ENCODE measurements around the gene FGF4. TPM values are rescaled to one million over a fixed set of nuclear protein-coding genes. Genes with fewer than 3 reads are reported as not detected.

The FGF4 gene
- total and polyA plus RNA-seq, 12 donors, result not detected

GRCh38 chr11:69812256-69812655 lies 37.1 kb upstream of the FGF4 start:
- 81 to 96% (median 90%) methylated on average over 3 to 7 of the region's 7 CpGs for WGBS, 4 donors

GRCh38 chr11:69811431-69811830 lies 36.3 kb upstream of the FGF4 start:
- no peak for DNase-seq
- TF ChIP-seq POLR2A (IDR thresholded peaks at IDR 0.05), result no peak
- no peak for TF ChIP-seq CTCF (IDR thresholded peaks at IDR 0.05)
- 46 to 53% (median 48%) methylated on average over 3 of the region's 3 CpGs for WGBS, 4 donors
- peaks cover 11% of the 10 kb centered on the region for H3K27me3 ChIP-seq
- no peaks in the 10 kb centered on the region for H3K36me3 ChIP-seq (replicated peaks in 1 of 2)
- no peak overlapping the region for H3K27ac ChIP-seq
- H3K9me3 ChIP-seq (replicated peaks in 1 of 3), result no peaks in the 10 kb centered on the region
- H3K4me1 ChIP-seq (replicated peaks in 1 of 2), result no peaks in the 10 kb centered on the region
- no peak overlapping the region for H3K4me3 ChIP-seq
- intact Hi-C loops (cut with DNase I), result no loop called here

More at GRCh38 chr11:69812256-69812655, 37.1 kb upstream of the FGF4 start:
- H3K36me3 ChIP-seq (replicated peaks in 1 of 2), result no peaks in the 10 kb centered on the region
- TF ChIP-seq POLR2A (IDR thresholded peaks at IDR 0.05) (no peak), CTCF (IDR thresholded peaks at IDR 0.05) (no peak)
- no peaks in the 10 kb centered on the region for H3K4me1 ChIP-seq (replicated peaks in 1 of 2)
- no peaks in the 10 kb centered on the region for H3K9me3 ChIP-seq (replicated peaks in 1 of 3)
- intact Hi-C loops (cut with DNase I), result no loop called here
- H3K27ac ChIP-seq, result no peak overlapping the region
- no peak overlapping the region for H3K4me3 ChIP-seq
- H3K27me3 ChIP-seq, result peaks cover 16% of the 10 kb centered on the region
- DNase-seq, result no peak

- intact Hi-C loops (cut with DNase I), result no loop called here
Observed at GRCh38 chr11:69810289-69811118, 35.4 kb upstream of the FGF4 start.

GRCh38 chr11:69808667-69809086 lies 33.5 kb upstream of the FGF4 start:
- H3K4me1 ChIP-seq (replicated peaks in 1 of 2), result no peaks in the 10 kb centered on the region
- no peaks in the 10 kb centered on the region for H3K27me3 ChIP-seq
- no peak overlapping the region for H3K27ac ChIP-seq
- no peaks in the 10 kb centered on the region for H3K36me3 ChIP-seq (replicated peaks in 1 of 2)
- H3K4me3 ChIP-seq, result no peak overlapping the region
- no peak for DNase-seq
- WGBS, 4 donors, result 33 to 41% (median 40%) methylated on average over 2 to 7 of the region's 7 CpGs
- no peaks in the 10 kb centered on the region for H3K9me3 ChIP-seq (replicated peaks in 1 of 3)
- no peak for TF ChIP-seq CTCF (IDR thresholded peaks at IDR 0.05)
- no peak for TF ChIP-seq POLR2A (IDR thresholded peaks at IDR 0.05)
- intact Hi-C loops (cut with DNase I), result no loop called here

More at GRCh38 chr11:69810289-69811118, 35.4 kb upstream of the FGF4 start:
- TF ChIP-seq POLR2A (IDR thresholded peaks at IDR 0.05) (no peak), CTCF (IDR thresholded peaks at IDR 0.05) (no peak)
- peaks cover 1% of the 10 kb centered on the region for H3K27me3 ChIP-seq
- WGBS, 4 donors, result 80 to 92% (median 88%) methylated on average over 3 to 39 of the region's 39 CpGs
- DNase-seq, result no peak
- H3K36me3 ChIP-seq (replicated peaks in 1 of 2), result no peaks in the 10 kb centered on the region
- H3K4me3 ChIP-seq, result no peak overlapping the region
- H3K9me3 ChIP-seq (replicated peaks in 1 of 3), result no peaks in the 10 kb centered on the region
- H3K27ac ChIP-seq, result no peak overlapping the region
- no peaks in the 10 kb centered on the region for H3K4me1 ChIP-seq (replicated peaks in 1 of 2)
